CD4-positive, alpha-beta T cell treated with Interleukin-6 for 4 hours (primary cell): ENCODE measurements around the gene CTTN.
"Not testable (repeated sequence)": the region's sequence is repeated elsewhere in the genome, so short reads cannot be mapped to it uniquely, and the experiment has no call there.

Source experiments
- DNase-seq: peaks from one replicate; pipeline ENCODE4 v3.0.0-alpha.2; 2020; ENCODE audit warnings: mixed read lengths

CTTN gene

GRCh38 chr11:70381872-70382861 is 16.2 kb upstream of the CTTN start:
- DNase-seq: no peak

DNA sequence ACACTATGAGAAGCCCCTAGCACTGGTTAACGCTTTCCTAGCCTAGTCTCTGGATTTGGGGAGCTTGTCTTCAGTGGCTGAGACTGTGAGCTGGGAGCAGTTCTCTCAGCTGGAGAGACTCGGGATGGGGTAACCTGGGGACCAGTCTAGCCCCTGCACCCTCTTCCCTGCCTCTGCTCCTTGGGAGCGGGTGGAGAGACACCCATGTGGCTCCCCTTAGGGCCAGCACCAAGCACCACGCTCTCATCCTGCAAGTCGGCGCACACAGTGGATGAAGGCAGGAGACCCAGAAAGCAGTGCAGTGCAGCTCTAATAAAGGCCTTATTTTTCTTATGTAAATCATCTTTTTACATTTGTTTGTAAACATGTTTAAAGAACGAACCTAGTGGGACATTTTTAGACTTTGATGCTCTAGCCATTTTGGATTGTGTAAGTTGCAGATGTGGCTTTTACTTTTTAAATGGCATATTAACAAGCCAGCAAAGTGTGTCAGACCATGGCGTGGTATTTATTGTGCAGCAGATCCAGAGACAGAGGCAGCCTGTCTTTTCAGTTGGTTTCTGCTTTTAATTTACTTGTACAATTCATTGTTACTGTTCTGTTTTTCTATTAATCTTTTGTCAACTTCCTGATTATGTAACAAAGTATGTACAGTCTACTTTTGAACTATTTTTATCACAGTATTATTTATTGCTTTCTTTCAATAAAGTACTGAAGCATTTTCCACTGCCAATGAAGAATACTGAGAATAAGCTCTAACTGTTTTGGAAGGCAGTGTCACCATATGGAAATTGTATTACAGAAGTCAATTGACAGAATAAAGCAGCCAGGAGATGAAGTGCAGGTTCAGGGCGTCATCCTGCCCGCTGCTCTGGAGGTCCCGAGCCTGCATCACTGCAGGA is 14.4 kb upstream of the CTTN start:
- no peak for DNase-seq

GRCh38 chr11:70384566-70385152 is 13.7 kb upstream of the CTTN start:
- no peak for DNase-seq

GRCh38 chr11:70387564-70387963 is 10.8 kb upstream of the CTTN start:
- DNase-seq: no peak

DNA sequence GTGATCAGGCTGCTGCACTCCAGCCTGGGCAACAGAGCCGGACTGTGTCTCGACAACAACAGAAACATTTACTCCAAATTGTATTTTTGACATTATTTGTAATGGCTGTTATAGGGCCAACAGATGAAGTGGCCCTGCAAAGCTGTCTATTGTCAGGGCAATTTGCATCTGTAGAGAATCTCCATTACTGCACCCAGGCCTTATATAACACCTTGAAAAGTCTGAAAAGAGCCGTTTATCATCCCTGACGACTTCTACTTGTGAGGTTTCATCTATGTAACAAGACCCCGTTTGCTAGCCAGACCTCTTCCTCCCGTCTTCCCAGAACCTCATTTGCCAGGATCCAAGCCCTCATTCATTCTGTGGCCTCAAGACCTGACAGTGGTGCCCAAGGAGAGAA is 9.1 kb upstream of the CTTN start:
- no peak for DNase-seq

DNA sequence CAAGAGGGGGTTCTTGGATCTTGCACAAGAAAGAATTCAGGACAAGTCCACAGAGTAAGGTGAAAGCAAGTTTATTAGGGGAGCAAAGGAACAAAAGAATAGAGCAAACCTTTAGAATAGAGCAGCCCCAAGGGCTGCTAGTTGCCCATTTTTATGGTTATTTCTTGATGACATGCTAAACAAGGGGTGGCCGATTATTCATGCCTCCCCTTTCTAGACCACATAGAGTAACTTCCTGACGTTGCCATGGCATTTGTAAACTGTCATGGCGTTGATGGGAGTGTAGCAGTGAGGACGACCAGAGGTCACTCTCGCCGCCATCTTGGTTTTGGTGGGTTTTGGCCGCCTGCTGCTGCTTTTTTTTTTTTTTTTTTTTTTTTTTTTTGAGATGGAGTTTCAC is 7.4 kb upstream of the CTTN start:
- not testable (repeated sequence) for DNase-seq

DNA sequence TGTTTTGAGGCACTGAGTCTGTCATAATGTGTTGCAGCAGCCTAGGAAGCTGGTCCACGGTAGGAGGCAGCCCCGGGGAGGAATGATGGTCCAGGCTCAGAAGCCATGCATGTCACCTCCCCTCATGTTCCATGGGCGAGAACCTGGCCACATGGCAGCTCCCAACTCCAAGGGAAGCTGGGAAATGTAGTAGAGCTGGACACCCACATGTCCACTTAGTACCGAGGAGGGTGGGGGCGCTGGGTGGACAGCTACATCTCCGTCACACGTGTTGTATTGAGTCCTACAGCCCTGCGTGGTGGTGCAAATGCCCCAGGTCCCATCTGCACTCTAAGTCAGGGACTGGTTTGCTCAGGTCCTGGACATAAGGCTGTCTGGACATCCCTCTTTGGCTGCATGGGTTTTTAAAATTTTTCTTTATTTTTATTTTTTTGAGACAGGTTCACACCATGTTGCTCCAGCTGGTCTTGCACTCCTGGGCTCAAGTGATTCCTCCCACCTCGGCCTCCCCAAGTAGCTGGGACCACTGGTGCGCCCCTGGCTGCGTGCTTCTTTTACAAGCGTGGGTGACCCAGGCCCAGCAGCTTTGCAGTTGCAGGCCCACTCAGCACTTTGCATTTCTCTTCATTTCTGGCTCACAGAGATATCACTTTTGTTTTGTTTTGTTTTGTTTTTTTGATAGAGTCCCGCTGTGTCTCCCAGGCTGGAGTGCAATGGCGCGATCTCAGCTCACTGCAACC is 3.9 kb upstream of the CTTN start:
- DNase-seq: no peak

DNA sequence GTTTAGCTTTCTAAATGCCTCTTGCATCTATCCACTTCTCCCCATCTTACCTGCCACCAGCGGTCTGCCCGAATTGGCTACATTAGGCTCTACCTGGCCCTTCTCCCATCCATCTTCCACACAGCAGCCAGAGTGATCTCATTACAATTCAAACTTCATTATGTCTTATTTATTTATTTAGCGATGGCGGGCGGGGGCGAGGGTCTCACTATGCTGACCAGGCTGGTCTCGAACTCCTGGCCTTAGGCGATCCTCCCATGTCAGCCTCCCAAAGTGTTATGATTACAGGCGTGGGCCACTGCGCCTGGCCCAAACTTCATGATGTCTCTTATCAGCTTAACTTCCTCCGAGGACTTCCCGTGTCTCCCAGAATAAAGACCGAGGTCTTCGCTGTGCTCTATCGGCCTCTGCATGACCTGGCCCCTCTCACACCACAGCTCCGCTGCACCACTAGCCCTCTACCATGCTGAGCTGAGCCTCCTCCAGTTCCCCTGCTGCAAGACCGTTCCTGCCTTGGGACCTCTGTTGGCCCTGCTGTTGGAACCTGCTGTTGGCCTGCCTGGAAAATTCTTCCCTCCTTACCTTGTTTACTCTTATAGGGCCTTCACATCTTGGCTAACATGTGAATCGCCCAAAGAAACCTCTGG is 870 bp upstream of the CTTN start:
- peak; percentile 7 for DNase-seq

DNA sequence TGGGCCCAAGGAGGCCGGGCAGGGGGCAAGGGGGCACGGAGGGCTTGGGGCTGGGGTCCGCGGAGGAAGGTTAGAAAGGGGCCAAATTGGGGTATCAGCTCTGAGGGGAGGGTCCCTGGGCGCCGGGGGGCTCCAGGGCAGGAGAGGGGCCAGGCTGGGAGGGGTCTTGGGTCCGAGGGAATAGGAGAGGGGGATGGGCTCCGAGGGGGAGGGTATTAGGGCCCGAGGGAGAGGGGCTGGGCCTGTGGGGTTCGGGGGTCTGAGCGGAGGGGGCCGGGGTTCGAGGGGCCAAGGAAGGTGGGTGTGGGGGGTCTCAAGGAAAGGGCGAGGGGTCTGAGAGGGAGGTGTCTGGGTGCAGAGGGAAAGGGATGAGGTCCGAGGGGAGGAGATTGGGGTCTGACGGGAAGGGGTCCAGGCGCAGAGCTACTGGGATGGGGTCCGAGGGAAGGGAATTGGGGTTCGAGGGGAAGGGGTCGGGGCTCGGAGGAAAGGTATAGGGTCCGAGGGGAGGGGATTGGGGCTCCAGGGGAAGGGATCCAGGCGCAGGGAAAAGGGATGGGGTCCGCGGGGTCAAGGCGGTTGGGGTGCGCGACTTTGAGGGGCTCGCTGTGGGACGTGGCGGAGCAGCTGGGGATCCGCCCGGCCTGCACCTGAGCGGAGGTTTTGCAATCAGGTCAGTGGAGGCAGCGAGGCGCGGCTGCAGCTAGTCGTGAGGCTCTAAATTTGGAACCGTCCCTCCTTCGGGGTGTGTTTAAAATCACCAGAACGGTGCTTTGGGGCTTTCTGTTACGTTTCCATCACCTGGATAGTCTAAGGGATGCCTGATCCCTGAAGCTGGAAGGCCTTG is 728 bp downstream of the CTTN start:
- no peak for DNase-seq

- DNase-seq: no peak
Measured at GRCh38 chr11:70399681-70400112, 1.4 kb downstream of the CTTN start.

GRCh38 chr11:70400643-70401042 is 2.3 kb downstream of the CTTN start:
- no peak for DNase-seq

GRCh38 chr11:70402016-70402415 is 3.7 kb downstream of the CTTN start:
- no peak for DNase-seq

DNA sequence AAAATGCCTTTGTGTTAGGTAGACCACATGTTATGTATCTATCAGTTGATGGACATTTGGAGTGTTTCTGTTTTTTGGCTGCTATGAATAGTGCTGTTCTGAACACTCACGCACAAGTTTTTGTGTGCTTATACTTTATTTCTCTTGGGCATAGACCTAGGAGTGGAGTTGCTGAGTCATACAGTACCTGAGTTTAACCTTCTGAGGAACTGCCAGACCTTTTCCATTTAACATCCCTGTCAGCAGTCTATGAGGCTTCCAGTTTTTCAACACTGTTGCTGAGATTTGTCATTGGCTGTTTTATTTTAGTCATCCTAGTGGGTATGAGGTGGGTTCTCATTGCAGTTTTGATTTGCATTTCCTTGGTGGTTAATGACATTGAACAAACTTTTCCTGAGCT is 4.4 kb downstream of the CTTN start:
- DNase-seq: no peak

- DNase-seq: no peak
Measured at GRCh38 chr11:70404244-70404643, 5.9 kb downstream of the CTTN start.

- no peak for DNase-seq
Measured at GRCh38 chr11:70405679-70406395, 7.5 kb downstream of the CTTN start.

GRCh38 chr11:70407121-70407520 is 8.8 kb downstream of the CTTN start:
- no peak for DNase-seq

- no peak for DNase-seq
Measured at GRCh38 chr11:70407814-70408213, 9.5 kb downstream of the CTTN start.

- not testable (repeated sequence) for DNase-seq
Measured at GRCh38 chr11:70408326-70408725, 10.0 kb downstream of the CTTN start.

DNA sequence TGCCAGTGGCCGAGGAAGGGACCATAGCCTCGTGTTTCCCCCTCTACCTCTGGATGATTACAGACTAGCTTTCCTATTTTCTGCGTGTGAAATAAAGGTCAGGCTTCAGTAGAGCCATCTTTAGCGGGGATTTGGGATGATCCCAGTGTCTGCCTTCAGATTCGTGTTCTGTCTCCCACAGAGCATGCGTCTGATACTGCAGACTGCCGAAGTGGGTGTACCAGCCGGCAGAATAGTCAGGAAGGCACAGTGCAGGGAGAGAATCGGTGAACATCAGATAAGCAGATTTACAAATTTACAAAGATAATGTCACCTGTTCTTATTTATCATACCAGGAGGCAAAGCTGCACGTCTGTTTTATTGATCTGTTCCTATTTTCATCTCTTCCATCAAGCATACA is 11.1 kb downstream of the CTTN start:
- DNase-seq: no peak

GRCh38 chr11:70409871-70410270 is 11.5 kb downstream of the CTTN start:
- no peak for DNase-seq
